Sigmoid colon (tissue), 4 donors: ENCODE data around the gene UBE3C.

Source experiments
- POLR2AphosphoS5 ChIP-seq, 4 donors: sonication (generic); formaldehyde crosslinking; IDR thresholded peaks; one replicate each; pipeline ENCODE4 v1.6.1; 2017; ENCODE audit warnings: antibody characterized with exemption in 4 of 4
- TF ChIP-seq, protein P1 (sequence below), 4 experiments: fragments of 450-650 bp in 3 of 4; fragments of 200-600 bp in 1 of 4; IDR thresholded peaks; one replicate each; pipeline ENCODE4 v1.5.1; 2016 to 2019; ENCODE audit warnings: antibody characterized with exemption in 4 of 4, mild to moderate bottlenecking in 3 of 4, moderate library complexity in 2 of 4

DNA sequence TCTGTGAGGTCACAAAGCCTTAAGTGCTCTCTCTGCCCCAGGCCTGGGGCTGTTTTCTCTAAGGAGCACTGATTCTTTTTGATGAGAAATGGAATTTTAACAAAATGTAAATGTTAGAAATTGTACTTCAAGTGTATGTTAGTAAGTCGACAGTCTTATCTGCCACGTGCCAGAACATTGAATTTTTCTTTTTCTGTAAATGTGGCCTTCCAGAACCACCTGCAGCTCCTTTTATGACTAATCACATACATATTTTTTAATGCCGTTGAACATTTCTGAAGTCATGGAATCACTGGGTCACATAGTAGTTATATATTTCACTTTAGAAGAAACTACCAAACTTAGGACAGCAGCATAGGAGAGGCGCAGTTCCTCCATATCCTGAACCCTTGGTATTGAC, 38.0 kb downstream of the UBE3C start:
- no peak for TF ChIP-seq POLR2AphosphoS5 (IDR thresholded peaks at IDR 0.05)
- TF ChIP-seq, protein P1, sequence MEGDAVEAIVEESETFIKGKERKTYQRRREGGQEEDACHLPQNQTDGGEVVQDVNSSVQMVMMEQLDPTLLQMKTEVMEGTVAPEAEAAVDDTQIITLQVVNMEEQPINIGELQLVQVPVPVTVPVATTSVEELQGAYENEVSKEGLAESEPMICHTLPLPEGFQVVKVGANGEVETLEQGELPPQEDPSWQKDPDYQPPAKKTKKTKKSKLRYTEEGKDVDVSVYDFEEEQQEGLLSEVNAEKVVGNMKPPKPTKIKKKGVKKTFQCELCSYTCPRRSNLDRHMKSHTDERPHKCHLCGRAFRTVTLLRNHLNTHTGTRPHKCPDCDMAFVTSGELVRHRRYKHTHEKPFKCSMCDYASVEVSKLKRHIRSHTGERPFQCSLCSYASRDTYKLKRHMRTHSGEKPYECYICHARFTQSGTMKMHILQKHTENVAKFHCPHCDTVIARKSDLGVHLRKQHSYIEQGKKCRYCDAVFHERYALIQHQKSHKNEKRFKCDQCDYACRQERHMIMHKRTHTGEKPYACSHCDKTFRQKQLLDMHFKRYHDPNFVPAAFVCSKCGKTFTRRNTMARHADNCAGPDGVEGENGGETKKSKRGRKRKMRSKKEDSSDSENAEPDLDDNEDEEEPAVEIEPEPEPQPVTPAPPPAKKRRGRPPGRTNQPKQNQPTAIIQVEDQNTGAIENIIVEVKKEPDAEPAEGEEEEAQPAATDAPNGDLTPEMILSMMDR (IDR thresholded peaks at IDR 0.05): no peak
